Natural killer cell (primary cell): ENCODE data around the gene ITPR1. TPM values are rescaled to one million over a fixed set of nuclear protein-coding genes. Genes with fewer than 3 reads are reported as not detected.

Experiments used
- ATAC-seq, 3 donors: fragments of 150-1000 bp in 2 of 3; fragments of 200-7000 bp in 1 of 3; cut with Tn5 transposase; 1 replicate in 1 of 3; 2 replicates in 2 of 3; pipeline ENCODE4 v1.10.0; 2021; ENCODE audit warnings: mild to moderate bottlenecking in 2 of 3, moderate library complexity in 2 of 3
- DNase-seq, 2 donors: peaks; one replicate each; pipeline versions ENCODE4 v3.0.0 to v3.0.0-alpha.2; 2013 to 2021; ENCODE audit warnings: mixed read lengths in 1 of 2
- H3K27ac ChIP-seq: one replicate; pipeline ENCODE4 v1.5.1; 2013; ENCODE audit warnings: mild to moderate bottlenecking, low read length
- H3K27me3 ChIP-seq: one replicate; pipeline ENCODE4 v1.6.1; 2013; ENCODE audit warnings: low read length; ENCODE audit not compliant: control insufficient read depth, insufficient read depth
- H3K36me3 ChIP-seq: one replicate; pipeline ENCODE4 v1.6.1; 2013; ENCODE audit warnings: low read length; ENCODE audit not compliant: control insufficient read depth, insufficient read depth
- H3K4me1 ChIP-seq: one replicate; pipeline ENCODE4 v1.6.1; 2013; ENCODE audit warnings: low read length; ENCODE audit not compliant: control insufficient read depth, insufficient read depth
- H3K4me3 ChIP-seq: one replicate; pipeline ENCODE4 v1.5.1; 2013; ENCODE audit warnings: low read length
- H3K9me3 ChIP-seq: one replicate; pipeline ENCODE4 v1.6.1; 2013; ENCODE audit warnings: low read length; ENCODE audit not compliant: control insufficient read depth, insufficient read depth
- H3K27ac Mint-ChIP-seq, 2 donors: one replicate each; pipeline ENCODE4 v1.8.0; 2022; ENCODE audit warnings: mild to moderate bottlenecking in 2 of 2, mixed read lengths in 2 of 2, moderate library complexity in 1 of 2
- H3K27me3 Mint-ChIP-seq, 2 donors: one replicate each; pipeline ENCODE4 v1.8.0; 2022; ENCODE audit warnings: low read depth in 2 of 2, mixed read lengths in 2 of 2
- H3K36me3 Mint-ChIP-seq: one replicate; pipeline ENCODE4 v1.8.0; 2022; ENCODE audit warnings: mixed read lengths
- H3K4me1 Mint-ChIP-seq, 2 donors: one replicate each; pipeline ENCODE4 v1.8.0; 2022; ENCODE audit warnings: mixed read lengths in 2 of 2
- H3K4me3 Mint-ChIP-seq: one replicate; pipeline ENCODE4 v1.8.0; 2022; ENCODE audit warnings: mild to moderate bottlenecking, moderate library complexity, mixed read lengths
- H3K9me3 Mint-ChIP-seq, 2 donors: one replicate each; pipeline ENCODE4 v1.8.0; 2022; ENCODE audit warnings: mixed read lengths in 2 of 2
- WGBS: methylation state at CpG from one replicate; pipeline ENCODE4 v1.1.7; 2013; ENCODE audit warnings: missing lambda C conversion rate; ENCODE audit not compliant: insufficient coverage; 5-methylcytosine and 5-hydroxymethylcytosine counted together
- intact Hi-C: fragments of 100-400 bp; cut with micrococcal nuclease; formaldehyde crosslinking; loops from one replicate; pipeline ENCODE4 v1.14.2; 2022
- total RNA-seq, 4 donors: library from RNA; stranded (reverse); fragments of 120-200 nt in 1 of 4; gene quantifications; one replicate each; pipeline versions ENCODE4 v1.2.3 to v1.2.4, GENCODE V29; 2013 to 2022
- TF ChIP-seq, protein P1 (sequence below): fragments of 200-600 bp; IDR thresholded peaks from one replicate; pipeline ENCODE4 v1.8.0; 2022; ENCODE audit warnings: antibody characterized with exemption

ITPR1 gene
- total RNA-seq, 3 donors from 2014 or later (not counting 1 experiment from before 2014, with no cell fraction given) = 86.7 to 123 (median 94.8) TPM

DNA sequence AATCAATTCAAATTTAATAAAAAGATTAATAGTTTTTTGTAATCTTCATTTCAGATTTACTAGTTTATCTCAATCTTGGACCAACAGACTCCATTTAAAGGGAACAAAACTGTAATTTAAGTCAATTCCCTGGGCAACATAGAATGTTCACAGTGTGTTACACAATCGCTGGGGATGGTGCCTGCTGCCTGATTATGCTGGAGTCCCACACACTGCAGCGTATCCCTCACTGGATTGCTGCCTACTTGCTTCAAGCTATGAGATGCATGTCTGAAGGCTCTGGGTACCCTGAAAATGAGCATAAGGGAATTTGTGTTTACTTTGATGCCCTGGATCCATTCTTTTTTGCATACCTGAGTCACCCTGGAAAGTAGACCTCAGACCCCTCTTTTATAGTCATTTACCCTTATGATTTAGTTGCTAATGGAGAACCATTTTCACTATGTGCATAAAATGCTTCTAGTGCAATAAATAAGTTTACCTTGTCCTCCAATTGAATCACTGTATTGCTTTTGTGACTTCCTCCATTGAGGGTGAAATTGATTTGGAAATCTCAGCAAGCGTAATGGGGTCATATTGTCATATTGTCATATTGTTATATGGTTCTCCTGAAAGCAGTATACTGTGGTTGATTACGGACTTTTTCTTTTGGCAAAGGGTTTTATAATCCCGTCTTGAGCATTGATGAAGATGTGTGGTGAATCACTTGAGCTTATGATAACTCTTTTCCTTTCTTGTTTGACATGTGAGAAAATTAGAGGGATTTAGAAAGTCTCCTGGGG is 35.9 kb downstream of the ITPR1 start:
- H3K27ac ChIP-seq = no peak overlapping the region
- intact Hi-C loops = no loop called here
- H3K36me3 ChIP-seq = no peaks in the 10 kb centered on the region
- DNase-seq (no peak), ATAC-seq (no peak)
- H3K9me3 ChIP-seq = no peaks in the 10 kb centered on the region
- no peaks in the 10 kb centered on the region for H3K27me3 ChIP-seq
- TF ChIP-seq, protein P1, sequence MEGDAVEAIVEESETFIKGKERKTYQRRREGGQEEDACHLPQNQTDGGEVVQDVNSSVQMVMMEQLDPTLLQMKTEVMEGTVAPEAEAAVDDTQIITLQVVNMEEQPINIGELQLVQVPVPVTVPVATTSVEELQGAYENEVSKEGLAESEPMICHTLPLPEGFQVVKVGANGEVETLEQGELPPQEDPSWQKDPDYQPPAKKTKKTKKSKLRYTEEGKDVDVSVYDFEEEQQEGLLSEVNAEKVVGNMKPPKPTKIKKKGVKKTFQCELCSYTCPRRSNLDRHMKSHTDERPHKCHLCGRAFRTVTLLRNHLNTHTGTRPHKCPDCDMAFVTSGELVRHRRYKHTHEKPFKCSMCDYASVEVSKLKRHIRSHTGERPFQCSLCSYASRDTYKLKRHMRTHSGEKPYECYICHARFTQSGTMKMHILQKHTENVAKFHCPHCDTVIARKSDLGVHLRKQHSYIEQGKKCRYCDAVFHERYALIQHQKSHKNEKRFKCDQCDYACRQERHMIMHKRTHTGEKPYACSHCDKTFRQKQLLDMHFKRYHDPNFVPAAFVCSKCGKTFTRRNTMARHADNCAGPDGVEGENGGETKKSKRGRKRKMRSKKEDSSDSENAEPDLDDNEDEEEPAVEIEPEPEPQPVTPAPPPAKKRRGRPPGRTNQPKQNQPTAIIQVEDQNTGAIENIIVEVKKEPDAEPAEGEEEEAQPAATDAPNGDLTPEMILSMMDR = no peak
- peaks cover 14 to 39% of the 10 kb centered on the region in 2 donors for H3K4me1 Mint-ChIP-seq
- no peaks in the 10 kb centered on the region for H3K36me3 Mint-ChIP-seq
- no peak overlapping the region for H3K4me3 ChIP-seq
- no peaks in the 10 kb centered on the region for H3K27me3 Mint-ChIP-seq
- no peak overlapping the region for H3K4me3 Mint-ChIP-seq
- no peak overlapping the region for H3K27ac Mint-ChIP-seq
- no peaks in the 10 kb centered on the region for H3K9me3 Mint-ChIP-seq
- 96% methylated on average over 5 of the region's 5 CpGs for WGBS
- no peaks in the 10 kb centered on the region for H3K4me1 ChIP-seq

DNA sequence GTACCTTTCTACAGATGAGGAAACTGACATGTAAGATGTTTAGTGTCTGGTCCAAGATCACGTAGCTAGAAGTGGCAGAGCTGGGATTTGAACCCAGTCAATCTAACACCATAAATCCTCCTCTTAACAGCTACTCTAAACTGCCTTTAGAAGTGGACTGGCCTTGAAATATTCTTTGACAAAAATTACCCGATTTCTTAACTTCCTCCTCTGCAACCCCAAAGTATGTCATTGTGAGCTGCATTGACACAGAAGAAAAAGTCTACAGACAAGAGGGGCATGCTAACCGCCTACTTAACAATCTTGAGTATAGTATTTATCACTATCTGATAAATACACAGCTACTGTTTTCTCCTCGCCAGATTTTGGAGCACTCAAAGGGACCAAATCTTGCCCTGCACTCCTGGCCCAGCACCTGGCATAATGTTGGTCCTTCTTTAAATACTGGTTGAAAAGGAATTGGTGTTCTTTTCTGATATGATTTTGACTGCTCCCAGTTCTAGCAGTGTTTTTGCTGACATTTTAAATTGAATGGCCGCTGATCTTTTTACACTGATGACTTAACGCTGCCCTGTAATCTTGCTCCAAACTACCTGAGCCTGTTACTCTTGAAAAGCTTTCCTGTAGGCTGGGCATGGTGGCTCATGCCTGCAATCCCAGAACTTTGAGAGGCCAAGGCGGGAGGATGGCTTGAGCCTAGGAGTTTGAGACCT is 36.9 kb downstream of the ITPR1 start:
- intact Hi-C loops = no loop called here
- no peak overlapping the region for H3K27ac ChIP-seq

DNA sequence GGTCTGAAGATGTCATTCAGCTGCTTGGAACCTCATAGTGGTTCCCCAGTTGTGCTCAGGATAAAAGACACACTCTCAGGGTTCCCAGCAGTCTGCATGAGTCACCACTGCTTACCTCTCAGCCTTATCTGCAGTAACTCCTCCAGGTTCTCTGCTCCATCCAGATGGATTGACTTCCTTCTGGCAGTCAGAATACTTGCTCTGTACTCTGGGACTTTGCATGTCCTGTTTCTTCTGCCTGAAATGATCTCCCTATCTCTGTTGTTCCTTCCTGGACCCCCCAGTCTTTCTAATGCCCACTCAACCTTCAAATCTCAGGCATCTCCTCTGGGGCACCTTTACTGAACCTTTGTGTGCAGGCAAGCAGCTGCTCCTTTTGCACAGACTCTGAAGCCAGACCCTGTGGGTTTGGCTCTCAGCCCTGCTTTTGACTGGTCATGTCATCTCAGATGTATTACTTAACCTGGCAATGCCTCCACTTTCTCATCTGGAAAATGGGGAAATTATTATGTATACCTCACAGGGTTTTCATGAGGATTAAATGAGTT is 38.4 kb downstream of the ITPR1 start:
- no peak for ATAC-seq
- no peaks in the 10 kb centered on the region for H3K27me3 ChIP-seq
- H3K4me3 ChIP-seq = no peak overlapping the region
- no peaks in the 10 kb centered on the region for H3K36me3 ChIP-seq
- no peaks in the 10 kb centered on the region for H3K27me3 Mint-ChIP-seq
- no peaks in the 10 kb centered on the region for H3K9me3 Mint-ChIP-seq
- H3K4me3 Mint-ChIP-seq = no peak overlapping the region
- H3K9me3 ChIP-seq = no peaks in the 10 kb centered on the region
- peaks cover 22 to 45% of the 10 kb centered on the region in 2 donors for H3K4me1 Mint-ChIP-seq
- H3K27ac ChIP-seq = no peak overlapping the region
- no peaks in the 10 kb centered on the region for H3K4me1 ChIP-seq
- intact Hi-C loops = no loop called here
- no peak overlapping the region for H3K27ac Mint-ChIP-seq
- DNase-seq = no peak
- TF ChIP-seq, protein P1 = no peak
- H3K36me3 Mint-ChIP-seq = no peaks in the 10 kb centered on the region

More for the DNA sequence above, 36.9 kb downstream of the ITPR1 start:
- Mint-ChIP-seq H3K9me3 (no peaks in the 10 kb centered on the region), H3K27me3 (no peaks in the 10 kb centered on the region), H3K36me3 (no peaks in the 10 kb centered on the region), H3K27ac (peak overlapping the region in 1 of 2 donors; percentile 13), H3K4me3 (no peak overlapping the region), H3K4me1 (peaks cover 22 to 39% of the 10 kb centered on the region in 2 donors)
- Histone ChIP-seq H3K36me3 (no peaks in the 10 kb centered on the region), H3K9me3 (no peaks in the 10 kb centered on the region), H3K4me1 (no peaks in the 10 kb centered on the region), H3K4me3 (no peak overlapping the region), H3K27me3 (no peaks in the 10 kb centered on the region)
- DNase-seq = no peak
- 84% methylated on average over 7 of the region's 7 CpGs for WGBS
- ATAC-seq = peak in 1 of 3 donors; percentile 14
- TF ChIP-seq, protein P1 = no peak
